AG20443 (cell line): ENCODE data around the gene SRSF3.
"Not testable (repeated sequence)": the region's sequence is repeated elsewhere in the genome, so short reads cannot be mapped to it uniquely, and the experiment has no call there.

ENCODE experiments used
- DNase-seq: peaks from one replicate; pipeline ENCODE4 v3.0.0; 2012; ENCODE audit warnings: low spot score, mixed read lengths

The SRSF3 gene

GRCh38 chr6:36649701-36650484, 55.7 kb downstream of the SRSF3 start:
- no peak for DNase-seq

- no peak for DNase-seq
Observed at GRCh38 chr6:36650848-36651478, 56.8 kb downstream of the SRSF3 start.

DNA sequence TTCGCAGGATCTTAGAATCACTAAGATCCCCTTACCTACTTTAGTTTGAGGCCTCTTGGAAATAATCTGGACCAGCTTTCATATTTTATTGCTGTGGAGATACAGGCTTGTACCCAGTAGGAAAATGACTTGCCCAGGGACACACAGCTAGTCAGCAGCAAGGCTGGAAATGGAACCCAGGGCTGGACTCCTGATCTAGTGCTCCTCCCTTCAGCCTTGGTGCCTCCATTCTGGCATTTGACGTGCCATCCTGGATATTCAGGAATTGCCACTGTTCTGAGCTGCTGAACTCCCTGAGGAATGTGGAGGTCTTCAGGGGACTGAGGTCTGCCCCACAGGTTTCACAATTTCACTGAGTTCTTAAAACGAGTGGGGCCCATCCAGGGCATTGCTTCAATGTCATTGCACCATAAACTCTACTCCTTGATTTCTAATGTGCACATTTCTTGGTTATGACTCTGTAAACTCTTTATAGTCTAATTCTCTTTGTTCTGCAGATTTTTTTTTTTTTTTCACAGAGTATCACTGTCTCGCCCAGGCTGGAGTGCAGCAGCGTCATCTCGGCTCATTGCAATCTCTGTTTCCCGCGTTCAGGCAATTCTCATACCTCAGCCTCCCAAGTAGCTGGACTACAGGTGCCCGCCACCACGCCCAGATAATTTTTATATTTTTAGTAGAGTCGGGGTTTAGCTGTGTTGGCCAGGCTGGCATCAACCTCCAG, 57.7 kb downstream of the SRSF3 start:
- no peak for DNase-seq

DNA sequence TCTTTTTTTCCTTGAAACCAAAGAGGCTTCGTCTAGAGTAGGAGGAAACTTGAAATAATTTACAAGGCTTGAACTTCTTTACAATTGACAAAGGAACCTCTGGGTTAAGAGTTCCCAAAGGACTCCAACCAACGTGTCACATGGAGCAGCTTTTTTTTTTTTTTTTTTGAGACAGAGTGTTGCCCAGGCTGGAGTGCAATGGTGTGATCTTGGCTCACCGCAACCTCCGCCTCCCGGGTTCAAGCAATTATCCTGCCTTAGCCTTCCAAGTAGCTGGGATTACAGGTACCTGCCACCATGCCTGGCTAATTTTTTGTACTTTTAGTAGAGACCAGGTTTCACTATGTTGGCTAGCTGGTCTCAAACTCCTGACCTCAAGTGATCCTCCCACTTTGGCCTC, 60.3 kb downstream of the SRSF3 start:
- not testable (repeated sequence) for DNase-seq
